NCI-H128 (cell line): ENCODE results near the gene DENND4B.

Experiments used
- DNase-seq: peaks from one replicate; lab custom pipeline; 2025; ENCODE audit not compliant: unreplicated experiment; lab: John Stamatoyannopoulos, UW

Gene DENND4B

DNA sequence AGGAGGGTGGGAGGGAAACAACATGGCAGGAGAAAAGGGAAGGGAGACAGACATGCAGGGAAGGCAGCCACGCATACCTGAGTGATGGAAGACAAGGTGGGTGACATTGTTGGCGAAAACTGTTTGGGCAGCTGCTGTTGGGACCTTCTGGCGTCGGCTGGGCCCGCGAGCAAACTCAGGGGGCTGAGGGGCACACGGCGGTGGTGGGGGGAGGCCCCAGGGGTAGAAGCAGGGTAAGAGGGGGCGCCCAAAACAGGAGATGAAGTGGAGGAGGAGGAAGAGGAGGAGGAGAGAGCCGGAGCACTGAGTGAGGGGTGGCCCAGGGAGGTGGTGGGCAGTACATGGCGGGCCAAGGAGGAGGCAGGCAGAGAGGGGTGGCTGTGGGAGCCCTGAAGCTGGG is 4.7 kb upstream of the DENND4B start:
- no peak for DNase-seq

DNA sequence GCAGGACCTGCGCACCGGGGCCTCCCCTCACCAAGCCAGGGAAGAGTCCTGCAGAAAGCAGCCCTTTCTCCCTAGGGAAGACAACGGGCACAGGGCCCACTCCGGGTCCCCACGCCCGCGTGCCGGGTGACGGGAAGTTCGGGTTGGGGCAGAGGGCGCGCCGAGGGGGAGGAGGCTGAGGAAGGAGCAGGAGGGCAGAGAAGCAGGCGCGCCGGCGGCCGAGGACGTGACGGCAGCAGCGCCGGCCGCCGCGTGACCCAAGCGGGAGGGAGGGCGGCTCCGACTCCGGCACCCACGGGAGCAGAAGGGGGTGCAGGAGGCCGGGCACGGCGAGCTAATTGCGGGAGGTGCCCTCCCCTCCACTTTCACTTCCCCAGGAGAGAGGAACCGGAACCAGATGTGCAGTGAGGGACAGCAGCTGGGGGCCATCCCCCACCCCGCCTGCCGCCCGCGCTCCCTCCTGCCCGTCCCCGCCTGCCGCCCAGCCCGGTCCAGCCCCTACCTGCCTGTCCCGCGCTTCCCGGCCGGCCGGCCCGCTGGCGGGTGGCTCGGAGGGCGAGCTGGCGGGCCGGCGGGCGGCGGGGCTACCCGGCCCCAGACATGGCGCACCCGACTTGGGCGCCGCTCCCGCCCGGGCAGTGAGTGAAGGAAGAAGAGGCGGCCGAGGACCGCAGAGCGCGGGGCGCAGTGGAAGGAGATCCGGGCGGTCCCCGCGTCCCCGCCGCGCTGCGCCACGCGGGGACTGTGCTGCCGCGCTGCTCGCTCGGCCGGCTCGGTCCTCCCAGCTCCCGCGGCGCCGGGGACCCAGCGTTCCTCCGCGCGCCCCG is 510 bp downstream of the DENND4B start:
- no peak for DNase-seq

DNA sequence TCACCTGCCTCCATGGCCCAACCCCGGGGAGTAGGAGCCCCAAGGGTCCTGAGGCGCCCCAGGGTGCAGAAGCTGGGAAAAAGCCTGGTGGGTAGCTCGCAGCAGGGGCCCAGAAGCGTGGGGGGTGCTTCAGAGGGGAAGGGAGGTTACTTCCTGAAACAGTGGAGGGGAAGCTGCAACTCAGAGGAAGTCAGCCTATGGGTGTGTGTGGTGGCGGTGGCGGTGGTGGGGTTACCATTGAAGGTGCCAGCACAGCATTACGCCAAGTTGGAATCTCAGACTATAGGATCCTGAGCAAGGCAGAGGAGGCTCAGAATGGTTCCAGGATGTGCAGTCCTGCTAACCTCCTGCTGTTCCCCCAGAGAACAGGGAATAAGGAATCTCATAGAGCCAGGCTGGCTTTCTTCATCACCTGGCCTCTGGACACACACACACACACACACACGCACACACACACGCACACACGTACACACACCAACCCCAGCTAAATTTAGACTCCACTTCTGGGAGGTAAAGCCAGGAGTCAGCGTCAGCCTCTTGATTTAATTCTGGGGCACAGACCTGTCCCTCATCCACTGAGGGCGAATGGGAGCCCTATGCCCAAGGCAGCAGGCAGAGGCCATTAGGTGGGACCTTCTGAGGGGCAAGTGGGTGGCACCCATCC is 1.3 kb downstream of the DENND4B start:
- DNase-seq, result no peak

DNA sequence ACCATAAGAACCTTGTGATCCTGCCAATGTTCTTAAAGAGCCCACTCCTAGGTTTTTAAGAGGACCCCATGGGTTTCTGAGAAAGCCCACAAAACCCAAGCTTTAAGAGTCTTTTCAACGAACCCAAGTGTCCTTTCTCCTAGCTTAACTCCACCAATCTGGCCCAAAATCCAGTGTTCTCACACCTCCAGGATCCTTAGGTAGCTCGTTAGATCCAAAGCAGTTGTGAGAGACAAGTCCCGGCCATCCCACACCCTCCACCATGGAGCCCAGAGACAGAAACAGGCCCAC is 1.7 kb downstream of the DENND4B start:
- no peak for DNase-seq

DNA sequence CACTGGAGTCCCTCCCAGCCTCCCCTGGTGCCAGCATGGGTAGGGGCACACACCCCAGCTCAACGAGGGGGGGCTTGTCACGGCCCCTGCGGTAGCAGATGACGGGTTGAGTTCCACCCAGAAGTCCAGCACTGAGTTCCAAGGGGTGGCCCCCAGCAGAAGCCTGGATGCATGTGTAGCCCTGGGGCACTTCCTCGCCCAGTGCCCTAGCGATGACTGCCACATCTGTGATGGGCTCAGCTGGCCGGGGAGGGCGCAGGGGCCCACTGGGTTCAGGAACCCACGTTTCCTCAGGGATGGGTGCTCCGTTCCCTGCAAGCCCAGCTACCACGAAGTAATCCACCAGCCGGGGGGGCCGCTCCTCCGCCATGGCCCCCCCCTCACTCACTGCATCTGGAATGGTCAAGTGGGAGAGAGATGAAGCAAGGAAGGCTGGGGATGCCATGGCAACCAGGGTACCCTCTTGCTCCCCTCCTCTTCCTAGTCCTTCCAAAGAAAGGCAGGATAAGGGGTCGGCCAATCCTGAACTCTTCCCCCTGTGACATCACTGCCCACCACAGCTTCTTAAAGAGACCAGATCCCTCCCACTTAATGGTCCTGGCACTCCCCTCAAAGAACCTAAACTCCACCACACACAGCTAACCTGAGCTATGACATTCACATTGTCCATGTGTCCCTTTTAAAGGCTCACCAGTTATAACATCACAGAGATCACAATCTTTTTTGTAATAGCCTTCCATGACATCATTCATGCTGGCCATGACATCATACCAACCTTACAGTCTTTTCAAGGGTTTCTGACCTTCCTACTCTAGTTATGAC is 2.3 kb downstream of the DENND4B start:
- DNase-seq, result no peak

DNA sequence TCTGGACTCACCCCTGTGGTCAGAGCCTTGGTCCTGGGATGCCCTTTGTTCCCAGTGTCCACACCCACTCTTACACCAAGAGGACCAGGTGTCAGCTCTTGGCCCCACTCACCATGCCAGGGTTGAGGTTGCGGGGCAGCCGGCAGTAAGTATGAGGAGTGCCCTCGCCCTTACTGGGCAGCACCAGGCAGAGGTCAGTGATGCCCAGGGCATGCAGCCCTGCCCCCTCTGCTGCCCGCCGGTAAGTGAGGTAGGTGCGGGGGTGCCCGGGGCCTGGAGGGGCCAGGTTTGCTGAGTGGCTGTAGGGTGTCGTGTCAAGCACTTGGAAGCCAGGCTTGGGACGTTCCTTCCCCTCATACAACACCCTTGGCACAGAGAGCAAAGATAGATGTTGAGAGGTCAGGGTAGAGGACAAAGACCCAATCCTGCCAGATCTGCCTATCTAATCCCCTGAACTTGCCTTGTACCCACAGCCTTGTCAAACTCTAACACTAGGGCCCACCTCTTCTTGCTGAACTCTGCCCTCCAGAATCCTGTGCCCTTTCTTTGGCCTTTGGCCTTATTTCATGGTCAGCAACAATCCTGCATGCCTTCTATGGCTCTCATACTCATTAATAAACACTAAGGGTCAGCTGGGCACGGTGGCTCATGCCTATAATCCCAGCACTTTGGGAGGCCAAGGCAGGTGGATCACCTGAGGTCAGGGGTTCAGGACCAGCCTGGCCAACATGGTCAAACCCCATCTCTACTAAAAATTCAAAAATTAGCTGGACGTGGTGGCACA is 3.6 kb downstream of the DENND4B start:
- no peak for DNase-seq

DNA sequence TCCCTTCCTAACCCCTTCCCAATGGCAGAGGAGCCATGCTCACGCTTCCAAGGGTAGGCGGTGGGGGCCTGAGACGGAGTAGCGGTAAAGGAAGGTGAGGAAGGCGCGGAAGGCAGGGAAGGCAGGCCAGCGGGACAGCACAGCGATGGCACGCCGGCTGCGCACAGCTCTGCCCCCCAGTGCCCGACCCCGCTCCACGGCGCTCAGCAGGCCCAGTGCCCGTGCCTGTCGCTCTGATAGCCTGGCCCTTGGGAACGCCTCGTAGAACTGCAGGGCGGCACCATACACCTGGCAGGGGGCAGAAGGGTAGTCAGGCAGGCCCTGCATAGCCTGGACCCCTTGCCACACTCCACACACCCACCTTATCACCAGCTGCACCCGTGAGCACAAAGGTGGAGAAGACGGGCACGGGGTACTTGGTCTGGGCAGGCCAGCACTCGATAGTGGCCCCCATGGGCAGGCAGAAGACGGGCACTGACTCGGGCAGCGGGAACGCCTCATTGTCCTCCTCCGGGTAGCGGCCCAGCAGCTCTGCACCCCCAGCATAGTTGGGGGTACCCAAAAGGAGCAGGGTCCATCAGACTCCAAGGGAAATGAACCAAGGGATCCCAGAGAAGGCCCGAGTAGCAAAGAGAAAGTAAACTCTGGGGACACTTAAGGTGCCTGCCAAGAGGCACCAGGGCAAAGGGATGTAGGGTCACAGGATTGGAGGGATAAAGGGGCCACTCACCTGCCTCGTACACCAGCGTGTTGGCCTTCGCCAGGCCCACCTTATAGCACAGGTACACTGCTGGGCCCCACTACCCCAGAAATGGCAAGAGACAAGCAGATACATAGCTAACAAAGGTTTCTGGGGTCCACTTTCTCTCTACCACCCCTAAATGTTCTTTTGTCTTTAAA is 4.4 kb downstream of the DENND4B start:
- DNase-seq, result no peak

DNA sequence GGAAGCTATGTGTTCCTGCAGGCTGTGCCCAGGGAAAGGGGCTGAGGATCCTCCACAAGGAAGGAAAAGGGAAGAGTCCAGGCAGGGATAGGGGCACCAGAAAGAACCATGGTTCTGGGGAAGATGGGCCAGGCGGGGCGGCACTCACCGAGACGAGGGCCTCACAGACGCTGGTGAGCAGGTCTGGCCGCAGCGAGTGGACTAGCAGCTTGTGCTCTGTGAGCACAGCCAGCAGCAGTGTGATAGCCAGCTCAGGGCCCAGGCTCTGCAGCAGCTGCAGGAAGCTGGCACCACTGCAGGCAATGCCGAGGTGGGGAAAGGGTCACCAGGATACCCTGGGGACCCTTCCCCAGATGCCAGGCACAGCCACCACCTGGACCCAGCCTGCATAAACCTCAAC is 5.8 kb downstream of the DENND4B start:
- DNase-seq, result no peak

DNA sequence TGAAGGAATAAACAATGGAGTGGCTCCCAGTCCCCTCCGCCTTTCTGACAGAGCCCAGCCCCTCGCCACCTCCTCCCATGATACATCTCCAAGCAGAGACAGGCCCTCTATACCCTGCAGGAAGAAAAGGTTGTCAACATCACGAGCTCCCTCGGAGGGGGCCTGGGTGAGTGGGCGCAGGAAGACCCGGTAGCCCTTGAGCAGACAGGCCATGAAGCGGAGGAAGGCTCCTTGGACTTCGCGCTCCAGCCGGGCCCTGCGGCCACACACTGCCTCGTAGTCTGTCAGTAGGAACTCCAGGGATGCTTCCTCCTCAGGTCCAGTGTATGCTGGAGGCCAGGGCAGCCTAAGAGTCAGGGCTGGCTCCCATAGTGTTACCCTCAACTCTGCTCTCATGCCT is 7.0 kb downstream of the DENND4B start:
- DNase-seq, result no peak

DNA sequence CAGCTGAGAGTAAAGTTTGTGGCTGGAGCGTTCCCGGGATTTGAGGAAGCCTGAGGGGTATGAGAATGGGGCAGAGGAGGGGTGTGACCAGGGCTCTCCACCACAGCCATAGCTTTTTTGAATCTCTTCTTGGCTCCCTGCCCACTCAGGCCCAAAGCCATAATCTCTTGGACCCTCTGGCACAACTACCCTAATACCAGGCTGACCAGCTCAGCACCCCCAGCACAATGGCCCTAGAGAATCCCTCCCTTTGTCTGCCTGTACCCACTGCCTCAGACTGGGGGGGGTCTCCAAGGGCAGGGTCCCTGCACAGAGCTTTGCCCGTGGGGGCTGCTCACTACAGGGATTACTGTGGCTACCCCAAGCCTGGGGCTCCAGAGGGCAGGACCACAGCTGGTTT is 7.5 kb downstream of the DENND4B start:
- no peak for DNase-seq

DNA sequence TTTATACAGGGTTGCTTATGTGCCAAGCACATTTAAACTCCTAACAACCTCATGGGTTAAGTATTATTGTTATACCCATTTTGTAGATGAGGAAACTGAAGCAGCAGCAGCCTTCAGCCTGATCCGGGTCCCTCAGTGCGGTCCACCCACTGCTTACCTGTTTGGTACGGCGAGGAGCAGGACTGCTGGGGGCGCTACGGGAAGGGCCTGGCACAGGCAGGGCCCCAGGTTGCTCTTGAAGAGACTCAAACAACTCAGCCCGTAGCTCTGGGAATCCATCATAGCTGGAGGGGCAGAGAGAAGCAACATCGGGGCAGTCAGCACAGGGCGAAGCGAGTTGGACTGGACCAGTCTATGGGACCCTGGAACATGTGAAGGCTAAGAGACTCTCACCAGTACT is 9.2 kb downstream of the DENND4B start:
- DNase-seq, result no peak

DNA sequence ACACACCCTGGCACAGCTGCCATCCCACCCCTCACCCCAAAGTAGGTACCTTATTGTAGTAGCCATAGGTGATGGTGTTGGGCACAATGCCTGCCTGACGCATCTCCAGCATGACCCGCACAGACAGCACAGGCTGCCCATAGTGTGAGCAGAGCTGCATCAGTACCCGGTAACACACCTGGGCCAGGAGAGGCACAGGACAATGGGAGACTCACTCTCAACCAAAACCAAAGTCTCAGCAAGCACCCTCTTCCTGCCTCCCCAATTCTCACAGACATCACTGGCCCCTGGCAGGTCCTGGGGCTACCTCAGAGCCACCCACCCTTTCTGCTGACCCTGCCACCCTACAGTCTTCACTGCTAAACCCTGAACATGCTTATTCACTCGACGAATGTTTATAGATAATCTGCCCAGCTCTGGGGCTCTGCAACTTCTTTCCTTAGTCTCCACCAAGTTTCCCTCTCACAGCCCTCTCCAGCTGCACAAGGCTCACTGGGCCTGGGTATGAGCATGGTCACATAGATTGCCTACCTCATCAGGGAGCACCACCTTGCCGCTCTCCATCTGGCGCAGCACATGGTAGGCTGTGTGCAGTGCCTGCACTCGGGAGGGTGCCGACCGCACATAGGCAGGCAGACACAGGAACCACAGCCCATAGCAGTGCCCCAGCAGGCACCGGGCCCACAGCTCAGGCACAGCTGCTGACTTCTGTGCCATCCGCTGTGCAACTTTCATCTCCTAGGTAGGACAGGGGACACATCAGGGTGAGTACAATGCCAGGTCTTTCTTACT is 10.3 kb downstream of the DENND4B start:
- no peak for DNase-seq

DNA sequence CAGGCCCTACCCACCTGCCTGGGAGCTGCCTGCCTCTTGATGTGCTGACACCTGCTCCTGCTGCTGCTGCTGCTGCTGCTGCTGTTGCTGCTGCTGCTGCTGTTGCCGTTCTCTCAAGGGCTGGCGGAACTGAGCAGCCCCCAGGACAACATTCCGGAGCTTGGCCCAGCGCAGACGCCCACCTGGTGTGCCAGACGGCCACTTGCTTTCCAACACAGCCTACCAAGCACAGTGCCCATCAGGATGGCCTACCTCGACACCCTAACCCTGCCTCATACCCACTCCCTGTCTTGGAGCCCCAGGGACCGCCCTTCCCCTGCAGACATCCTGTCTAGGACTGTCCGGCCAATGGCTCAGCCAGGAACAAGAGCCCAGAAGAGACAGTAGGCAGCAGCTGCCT is 11.8 kb downstream of the DENND4B start:
- DNase-seq, result no peak

DNA sequence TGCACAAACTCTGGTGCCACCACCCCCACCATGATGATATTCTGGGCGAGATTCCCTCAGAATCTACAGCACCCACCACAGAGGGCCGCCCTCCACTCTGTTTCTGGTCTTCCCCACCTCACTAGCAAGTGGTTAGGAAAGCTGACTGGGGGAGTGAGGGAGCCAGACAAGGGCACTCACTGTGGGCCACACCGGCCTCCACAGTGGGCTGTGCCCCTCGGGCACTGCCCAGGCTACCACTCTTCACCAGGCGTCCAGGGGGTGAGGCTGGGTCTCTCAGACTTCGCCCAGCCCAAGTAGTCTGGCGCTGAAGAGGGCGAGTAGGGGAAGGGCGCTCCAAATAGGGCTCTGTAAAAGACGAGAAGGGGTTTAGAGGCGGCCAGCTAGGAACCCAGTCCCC is 12.6 kb downstream of the DENND4B start:
- no peak for DNase-seq

DNA sequence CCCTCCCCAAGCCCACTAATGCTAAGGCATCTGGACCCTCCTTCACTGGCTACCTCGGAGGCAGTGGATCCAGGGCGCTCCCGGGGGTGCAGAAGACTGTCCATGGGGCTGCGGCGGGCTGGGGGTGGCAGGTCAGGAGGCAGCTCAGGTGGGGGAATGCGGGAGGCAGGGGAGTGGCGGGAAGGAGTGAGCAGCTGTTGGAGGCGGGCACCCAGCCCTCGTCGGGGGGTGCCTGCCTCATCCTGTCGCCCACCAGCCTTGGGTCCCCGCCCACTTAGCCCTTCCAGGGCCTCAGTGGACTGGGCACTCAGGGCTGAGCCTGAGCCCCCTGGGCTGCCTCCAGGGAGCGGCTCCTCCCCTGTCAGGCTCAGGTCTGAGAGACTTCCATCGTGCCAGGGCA is 13.1 kb downstream of the DENND4B start:
- no peak for DNase-seq

DNA sequence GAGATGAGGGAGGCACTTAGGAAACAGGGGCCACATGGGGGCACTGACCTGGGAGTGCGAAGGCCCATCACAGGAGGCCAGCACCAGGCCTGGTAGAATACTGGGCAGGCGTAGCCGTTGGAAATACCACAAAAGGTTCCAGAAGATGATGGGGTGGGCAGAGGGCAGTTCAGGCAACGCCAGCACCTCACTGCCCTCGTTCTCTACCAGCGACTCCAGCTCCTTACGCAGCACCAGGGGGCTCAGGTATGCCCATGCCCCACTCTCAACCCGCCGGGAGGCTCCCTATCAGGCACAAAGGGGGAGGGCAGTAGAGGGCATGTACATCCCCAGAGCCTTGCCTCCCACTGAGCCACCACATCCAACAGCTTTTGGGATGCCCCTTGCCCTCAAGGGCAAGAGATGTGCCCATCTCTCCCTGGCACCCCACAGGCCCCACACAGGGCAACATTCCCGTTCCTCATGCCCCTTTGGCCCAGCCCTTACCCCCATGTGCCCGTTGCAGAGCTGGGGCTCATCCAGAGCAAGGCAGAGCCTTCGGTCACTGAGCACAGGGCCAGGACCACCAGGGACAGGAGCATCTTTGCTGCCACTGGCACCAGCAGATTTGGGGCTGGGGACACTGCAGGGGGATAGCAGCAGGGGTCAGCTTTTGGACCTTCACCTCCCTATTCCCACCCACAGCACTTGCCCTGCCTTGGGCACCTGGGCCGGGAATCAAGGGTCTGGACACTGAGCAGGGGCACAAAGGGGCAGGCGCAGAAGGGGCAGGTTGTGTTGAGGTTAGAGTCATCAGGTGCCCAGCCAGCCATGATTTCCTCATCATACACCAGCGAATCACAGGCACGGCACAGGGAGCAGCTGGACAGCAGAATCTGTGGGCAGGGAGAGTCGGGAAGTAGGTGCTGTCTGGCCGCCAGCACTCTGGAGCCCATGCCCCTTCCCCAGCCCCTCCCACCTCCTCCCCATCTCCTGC is 14.1 kb downstream of the DENND4B start:
- DNase-seq, result no peak

DNA sequence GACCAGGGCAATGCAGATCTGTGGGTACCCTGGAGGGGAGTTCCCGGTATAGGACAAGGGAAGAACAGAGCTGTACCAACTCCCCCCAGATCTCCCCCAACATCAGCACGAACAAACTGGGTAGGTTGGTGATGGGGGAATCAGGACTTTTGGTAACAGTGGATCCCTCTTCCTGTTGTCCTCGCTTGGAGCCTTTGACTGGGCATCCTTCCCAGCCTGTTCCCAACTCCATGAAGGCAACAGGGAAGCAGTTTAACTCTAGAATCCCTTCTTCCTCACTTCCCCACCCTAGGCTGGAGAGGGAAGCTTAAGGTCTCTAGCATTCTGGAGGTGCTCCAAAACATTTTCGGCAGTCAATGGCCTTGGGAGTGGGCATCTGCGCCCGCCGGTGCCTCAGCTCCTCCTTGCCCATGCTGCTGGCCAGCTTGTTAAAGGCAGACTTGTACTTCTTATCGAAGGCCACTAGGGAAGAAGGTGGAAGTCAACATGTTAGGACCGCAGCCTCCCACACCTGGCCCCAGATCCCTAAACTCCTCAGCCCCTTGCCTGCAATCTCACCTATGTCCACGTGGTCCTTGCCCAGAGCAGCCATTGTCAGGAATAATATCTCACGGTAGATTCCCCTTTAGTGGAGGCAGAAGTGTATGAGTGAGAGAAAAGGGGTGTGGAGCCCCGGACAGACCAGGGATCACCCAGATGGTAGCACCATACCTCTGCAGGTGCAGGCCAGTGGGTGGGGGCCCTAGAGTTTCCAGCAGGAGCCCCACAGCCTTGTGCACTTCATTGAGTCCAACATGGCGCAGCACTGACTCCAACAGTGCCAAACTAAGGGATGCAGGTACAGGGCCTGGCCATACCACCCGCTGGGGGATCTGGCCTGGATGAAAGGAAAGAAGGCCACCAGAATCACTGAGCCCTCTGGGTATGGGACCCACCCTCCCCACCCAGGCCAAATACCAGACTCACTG is 16.3 kb downstream of the DENND4B start:
- DNase-seq, result no peak
